KOPT-K1 (cell line): ENCODE measurements around the gene FSIP1.

Experiments
- H3K27ac ChIP-seq: fragments of 200-600 bp; sonication (generic); 2 replicates; pipeline ENCODE4 v1.5.1; 2016; ENCODE audit warnings: antibody characterized with exemption, mild to moderate bottlenecking, low read depth, low read length; ENCODE audit not compliant: poor library complexity, severe bottlenecking
- H3K36me3 ChIP-seq: fragments of 200-600 bp; sonication (generic); 2 replicates; pipeline ENCODE4 v1.5.1; 2017; ENCODE audit warnings: antibody characterized with exemption, mild to moderate bottlenecking, low read length, moderate library complexity; ENCODE audit not compliant: insufficient read depth
- H3K9me3 ChIP-seq: fragments of 200-600 bp; sonication (generic); 2 replicates; pipeline ENCODE4 v1.5.1; 2017; ENCODE audit warnings: antibody characterized with exemption, low read length, mild to moderate bottlenecking; ENCODE audit not compliant: insufficient read depth, poor library complexity, severe bottlenecking

Gene FSIP1

DNA sequence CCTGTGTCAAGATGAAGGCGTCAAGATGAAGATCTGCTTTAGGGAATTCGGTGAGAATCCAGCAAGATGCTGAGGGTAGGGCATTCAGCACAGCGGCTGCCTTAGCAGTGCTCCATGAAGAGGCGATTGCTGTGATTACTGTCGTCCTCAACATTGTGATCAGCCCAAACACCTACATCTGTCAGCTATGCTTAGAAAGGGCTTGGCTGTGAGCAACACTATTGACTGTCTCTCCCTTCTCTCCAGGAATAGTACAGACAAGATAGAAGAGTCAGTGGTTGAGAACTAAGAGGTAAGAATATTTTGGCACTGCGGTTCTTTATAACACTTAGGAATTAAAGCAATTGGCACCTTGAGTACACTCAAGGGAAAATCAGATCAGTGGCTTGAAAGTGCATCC is 110.5 kb downstream of the FSIP1 start:
- Histone ChIP-seq H3K36me3 (no peaks in the 10 kb centered on the region), H3K27ac (no peak overlapping the region), H3K9me3 (no peaks in the 10 kb centered on the region)

DNA sequence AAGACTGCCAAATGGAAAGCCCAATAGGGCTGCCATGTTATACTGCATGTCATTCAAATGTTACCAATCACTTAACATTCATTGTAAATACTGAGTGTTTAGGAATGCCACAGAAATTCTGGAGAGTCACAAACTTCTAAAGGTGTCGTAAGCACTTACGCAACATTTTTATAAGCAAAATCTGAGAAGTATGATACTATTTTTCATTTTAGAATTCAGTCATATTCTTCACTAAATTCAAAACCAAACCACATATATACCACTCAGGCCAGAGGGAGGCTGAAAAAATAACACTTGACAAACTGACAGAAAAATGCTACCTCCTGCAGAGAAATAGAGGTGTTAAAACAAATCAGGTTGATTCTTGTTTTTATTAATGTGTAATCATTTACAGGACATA is 112.0 kb downstream of the FSIP1 start:
- Histone ChIP-seq H3K27ac (no peak overlapping the region), H3K36me3 (no peaks in the 10 kb centered on the region), H3K9me3 (no peaks in the 10 kb centered on the region)

DNA sequence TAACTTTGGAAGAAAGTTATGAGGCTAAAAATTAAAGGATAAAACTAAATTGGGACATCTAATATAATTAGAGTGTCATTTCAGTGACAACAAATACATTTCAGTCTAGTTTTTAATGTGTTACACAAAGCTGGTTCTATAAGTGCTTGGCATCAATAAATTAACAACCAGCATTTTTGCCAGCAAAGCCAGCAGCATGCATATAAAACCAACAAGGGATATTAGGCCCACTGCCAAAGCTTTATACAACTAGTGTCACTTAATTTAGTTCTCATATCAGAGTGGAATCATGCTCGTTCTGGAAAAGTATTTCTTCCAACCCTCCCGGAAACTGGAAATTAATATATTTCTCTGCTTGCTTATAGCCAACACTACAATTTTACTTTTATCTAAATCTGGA is 113.0 kb downstream of the FSIP1 start:
- Histone ChIP-seq H3K36me3 (no peaks in the 10 kb centered on the region), H3K9me3 (no peaks in the 10 kb centered on the region), H3K27ac (no peak overlapping the region)

DNA sequence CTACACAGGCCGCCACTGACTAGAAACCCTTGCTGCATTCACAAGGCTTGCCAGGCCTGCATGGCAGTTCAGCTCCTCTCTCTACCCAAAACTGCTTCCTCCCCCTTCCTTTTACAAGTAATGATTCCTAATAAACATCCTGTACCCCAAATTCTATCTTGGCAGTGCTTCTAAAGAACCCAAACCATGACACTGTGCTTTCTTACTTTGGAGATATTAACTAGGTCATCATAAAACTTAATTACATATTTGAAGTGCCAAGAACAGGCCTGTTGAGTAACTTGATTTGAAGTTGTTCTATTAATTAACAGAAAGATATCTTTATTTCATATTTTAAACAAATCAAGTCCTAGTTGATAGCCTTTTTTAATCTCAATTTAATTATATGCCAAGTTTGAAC is 113.4 kb downstream of the FSIP1 start:
- Histone ChIP-seq H3K9me3 (no peaks in the 10 kb centered on the region), H3K36me3 (no peaks in the 10 kb centered on the region), H3K27ac (no peak overlapping the region)

DNA sequence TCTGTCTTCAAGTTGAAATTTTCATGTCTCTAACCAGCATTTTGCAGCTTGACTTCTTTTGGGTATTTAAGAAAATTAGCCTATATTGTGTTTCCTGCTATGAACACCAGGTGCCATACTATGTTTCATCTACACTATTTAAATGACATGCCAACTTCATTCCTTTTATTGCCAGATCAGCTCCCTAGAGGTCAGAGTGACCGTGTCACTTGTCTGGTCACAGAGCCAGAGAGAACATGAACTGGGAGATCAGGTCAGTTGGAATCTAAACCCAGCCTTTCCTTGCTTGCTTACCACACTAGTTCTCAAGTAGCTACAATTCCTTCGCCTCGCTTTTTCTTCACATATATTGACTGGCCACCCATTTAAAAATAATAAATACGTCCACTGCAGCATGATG is 114.2 kb downstream of the FSIP1 start:
- H3K27ac ChIP-seq, result no peak overlapping the region
- H3K9me3 ChIP-seq, result no peaks in the 10 kb centered on the region
- no peaks in the 10 kb centered on the region for H3K36me3 ChIP-seq

- no peak overlapping the region for H3K27ac ChIP-seq
- no peaks in the 10 kb centered on the region for H3K36me3 ChIP-seq
- no peaks in the 10 kb centered on the region for H3K9me3 ChIP-seq
Observed at GRCh38 chr15:39667382-39668127, 115.1 kb downstream of the FSIP1 start.

DNA sequence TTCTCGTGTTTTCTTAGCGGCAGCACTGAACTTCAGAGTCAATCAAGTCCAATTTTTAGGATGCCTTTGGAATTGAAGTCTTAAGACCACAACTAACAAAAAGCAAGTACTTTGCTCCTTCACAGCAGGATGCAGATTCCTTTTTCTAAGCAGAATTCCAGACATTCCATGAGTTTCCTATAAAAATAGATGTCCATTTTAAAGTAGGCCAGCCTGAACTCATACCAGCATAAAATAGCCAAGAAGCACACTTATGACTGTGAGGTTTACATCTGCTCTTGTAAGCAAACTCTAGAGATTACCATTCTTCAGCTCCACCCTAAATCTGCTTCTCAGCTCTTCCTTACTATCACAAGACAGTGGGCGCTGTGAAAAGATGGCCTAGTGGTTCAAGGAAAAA is 116.0 kb downstream of the FSIP1 start:
- Histone ChIP-seq H3K27ac (no peak overlapping the region), H3K36me3 (no peaks in the 10 kb centered on the region), H3K9me3 (no peaks in the 10 kb centered on the region)

GRCh38 chr15:39665629-39666250 is 116.9 kb downstream of the FSIP1 start:
- no peak overlapping the region for H3K27ac ChIP-seq
- H3K36me3 ChIP-seq, result no peaks in the 10 kb centered on the region
- no peaks in the 10 kb centered on the region for H3K9me3 ChIP-seq

- Histone ChIP-seq H3K36me3 (no peaks in the 10 kb centered on the region), H3K27ac (no peak overlapping the region), H3K9me3 (no peaks in the 10 kb centered on the region)
Observed at GRCh38 chr15:39663704-39664250, 118.9 kb downstream of the FSIP1 start.

DNA sequence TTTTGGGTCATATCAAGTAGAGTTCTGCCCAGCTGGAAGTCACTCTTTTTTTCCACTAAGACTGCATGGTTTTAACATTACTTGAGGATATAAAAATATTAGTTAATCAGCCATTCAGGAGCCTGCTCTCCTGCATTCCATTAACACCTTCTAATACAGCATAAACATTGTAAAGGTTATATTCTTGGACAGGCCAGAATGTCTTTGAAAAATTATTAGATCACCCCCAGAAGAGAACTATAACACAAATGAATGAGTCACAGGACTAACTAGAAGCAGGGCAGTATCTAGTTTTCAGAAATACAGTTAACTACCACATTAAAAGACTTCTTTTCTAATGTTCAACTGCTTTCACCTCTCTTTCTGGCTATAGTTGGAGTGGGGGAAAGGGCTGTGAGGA is 120.9 kb downstream of the FSIP1 start:
- Histone ChIP-seq H3K9me3 (peaks cover 3% of the 10 kb centered on the region), H3K27ac (no peak overlapping the region), H3K36me3 (no peaks in the 10 kb centered on the region)

DNA sequence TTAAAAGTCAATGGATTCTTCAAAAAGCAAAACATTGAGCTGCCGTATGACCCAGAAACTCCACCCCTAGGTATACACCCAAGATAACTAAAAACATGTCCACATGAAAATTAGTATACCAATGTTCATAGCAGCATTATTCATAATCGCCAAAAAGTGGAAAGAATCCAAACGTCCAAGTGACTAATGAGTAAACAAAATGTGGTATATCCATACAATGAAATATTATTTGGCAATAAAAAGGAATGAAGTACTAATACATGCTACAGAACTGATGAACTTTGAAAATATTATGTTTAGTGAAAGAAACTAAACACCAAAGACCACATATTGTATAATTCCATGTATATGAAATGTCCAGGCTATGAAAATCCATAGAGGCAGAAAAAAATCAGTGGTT is 123.9 kb downstream of the FSIP1 start:
- H3K9me3 ChIP-seq, result peaks cover 3% of the 10 kb centered on the region
- no peak overlapping the region for H3K27ac ChIP-seq
- H3K36me3 ChIP-seq, result no peaks in the 10 kb centered on the region

- no peak overlapping the region for H3K27ac ChIP-seq
Observed at GRCh38 chr15:39657668-39658067, 125.0 kb downstream of the FSIP1 start.

GRCh38 chr15:39657181-39657580 is 125.5 kb downstream of the FSIP1 start:
- peaks cover 3% of the 10 kb centered on the region for H3K9me3 ChIP-seq
- H3K36me3 ChIP-seq, result no peaks in the 10 kb centered on the region
- H3K27ac ChIP-seq, result no peak overlapping the region

More at GRCh38 chr15:39657668-39658067, 125.0 kb downstream of the FSIP1 start:
- Histone ChIP-seq H3K36me3 (no peaks in the 10 kb centered on the region), H3K9me3 (peaks cover 3% of the 10 kb centered on the region)

- Histone ChIP-seq H3K36me3 (no peaks in the 10 kb centered on the region), H3K27ac (no peak overlapping the region), H3K9me3 (peaks cover 3% of the 10 kb centered on the region)
Observed at GRCh38 chr15:39654304-39654703, 128.3 kb downstream of the FSIP1 start.

- no peak overlapping the region for H3K27ac ChIP-seq
Observed at GRCh38 chr15:39651881-39652280, 130.8 kb downstream of the FSIP1 start.

GRCh38 chr15:39651295-39651694 is 131.3 kb downstream of the FSIP1 start:
- no peaks in the 10 kb centered on the region for H3K9me3 ChIP-seq
- no peak overlapping the region for H3K27ac ChIP-seq
- no peaks in the 10 kb centered on the region for H3K36me3 ChIP-seq

More at GRCh38 chr15:39651881-39652280, 130.8 kb downstream of the FSIP1 start:
- no peaks in the 10 kb centered on the region for H3K36me3 ChIP-seq
- H3K9me3 ChIP-seq, result no peaks in the 10 kb centered on the region
